OCI-LY7 (cell line): ENCODE measurements around the gene PSD2.

Experiments
- CTCF ChIP-seq: fragments of 200-600 bp; sonication (generic); conservative IDR thresholded peaks from 2 replicates; pipeline ENCODE4 v1.5.1; 2014; ENCODE audit warnings: mild to moderate bottlenecking, antibody characterized with exemption, low read length, moderate library complexity, mixed read lengths
- EZH2phosphoT487 ChIP-seq: fragments of 200-600 bp; sonication (generic); IDR thresholded peaks from 2 replicates; pipeline ENCODE4 v1.6.1; 2018; ENCODE audit warnings: low read depth, borderline replicate concordance, mild to moderate bottlenecking, mixed run types, antibody characterized with exemption, low read length, moderate library complexity, mixed read lengths

GRCh38 chr5:139751236-139751635 lies 44.4 kb upstream of the PSD2 start:
- TF ChIP-seq CTCF (no peak), EZH2phosphoT487 (no peak)
